Activated CD4-positive, alpha-beta T cell treated with anti-CD3 and anti-CD28 coated beads, Interleukin-2, amount 10 ng/mL, durations not matched to agents 24 days and 14 days (primary cell): Measurements from ENCODE around the gene ARPC5L. TPM values are rescaled to one million over a fixed set of nuclear protein-coding genes. Genes with fewer than 3 reads are reported as not detected.

Source experiments
- DNase-seq: peaks from one replicate; pipeline ENCODE4 v3.0.0; 2022
- H3K27ac Mint-ChIP-seq: one replicate; pipeline ENCODE4 v1.8.0; 2022; ENCODE audit warnings: mild to moderate bottlenecking, mixed read lengths
- H3K27me3 Mint-ChIP-seq: one replicate; pipeline ENCODE4 v1.8.0; 2022; ENCODE audit warnings: mixed read lengths
- H3K36me3 Mint-ChIP-seq: one replicate; pipeline ENCODE4 v1.8.0; 2022; ENCODE audit warnings: low read depth, mild to moderate bottlenecking, mixed read lengths
- H3K4me1 Mint-ChIP-seq: one replicate; pipeline ENCODE4 v1.8.0; 2021; ENCODE audit warnings: mixed read lengths
- H3K4me3 Mint-ChIP-seq: one replicate; pipeline ENCODE4 v1.8.0; 2022; ENCODE audit warnings: mild to moderate bottlenecking, moderate library complexity, mixed read lengths
- H3K9me3 Mint-ChIP-seq: one replicate; pipeline ENCODE4 v1.8.0; 2021; ENCODE audit warnings: mixed read lengths
- intact Hi-C: fragments of 100-400 bp; cut with micrococcal nuclease; formaldehyde crosslinking; loops from one replicate; pipeline ENCODE4 v1.15.1; 2023
- total RNA-seq: library from RNA; stranded (reverse); gene quantifications from 2 replicates; pipeline ENCODE4 v1.2.3, GENCODE V29; 2022

ARPC5L gene
- total RNA-seq: 99.8 and 103 TPM in 2 replicates

- Mint-ChIP-seq H3K4me3 (peak within 1 kb of the TSS; percentile 98), H3K9me3 (no peaks in the 10 kb centered on the region), H3K27ac (peak within 1 kb of the TSS; percentile 98), H3K4me1 (peaks cover 21% of the 10 kb centered on the region), H3K27me3 (no peaks in the 10 kb centered on the region), H3K36me3 (peaks cover 52% of the 10 kb centered on the region)
- peak; percentile 99 for DNase-seq
- intact Hi-C loops: loop anchor here (1.0 to 10.0 kb wide), 4 partner anchors 9 to 447 kb away; partner anchors contain the start of genes HSPA5, PPP6C and PSMB7
These were observed at the start of gene ARPC5L, which contains the start of gene RPL35 for GRCh38 chr9:124861342-124862229. ARPC5L (plus strand) TSS chr9:124862130; CDS start chr9:124869291, 7,161 bp downstream. RPL35 (minus strand) TSS chr9:124861957; CDS start chr9:124861912, 45 bp downstream.

GRCh38 chr9:124812441-124812876, 49.5 kb upstream of the ARPC5L start:
- Mint-ChIP-seq H3K27ac (no peak overlapping the region), H3K36me3 (no peaks in the 10 kb centered on the region), H3K9me3 (no peaks in the 10 kb centered on the region), H3K27me3 (peaks cover 3% of the 10 kb centered on the region), H3K4me1 (peaks cover 5% of the 10 kb centered on the region), H3K4me3 (no peak overlapping the region)
- no peak for DNase-seq
- intact Hi-C loops: no loop called here

- H3K4me1 Mint-ChIP-seq: peaks cover 6% of the 10 kb centered on the region
- no peak overlapping the region for H3K27ac Mint-ChIP-seq
- H3K4me3 Mint-ChIP-seq: no peak overlapping the region
- intact Hi-C loops: no loop called here
- peaks cover 4% of the 10 kb centered on the region for H3K27me3 Mint-ChIP-seq
- no peaks in the 10 kb centered on the region for H3K36me3 Mint-ChIP-seq
- DNase-seq: no peak
- H3K9me3 Mint-ChIP-seq: no peaks in the 10 kb centered on the region
These were observed 48.9 kb upstream of the ARPC5L start for GRCh38 chr9:124813041-124813440.

- peaks cover 12% of the 10 kb centered on the region for H3K4me1 Mint-ChIP-seq
- intact Hi-C loops: no loop called here
- no peaks in the 10 kb centered on the region for H3K36me3 Mint-ChIP-seq
- no peak overlapping the region for H3K27ac Mint-ChIP-seq
- H3K9me3 Mint-ChIP-seq: no peaks in the 10 kb centered on the region
- H3K27me3 Mint-ChIP-seq: peaks cover 7% of the 10 kb centered on the region
- no peak overlapping the region for H3K4me3 Mint-ChIP-seq
- DNase-seq: no peak
These were observed 48.3 kb upstream of the ARPC5L start for GRCh38 chr9:124813501-124814163.

- Mint-ChIP-seq H3K27me3 (peaks cover 7% of the 10 kb centered on the region), H3K27ac (no peak overlapping the region), H3K9me3 (no peaks in the 10 kb centered on the region), H3K4me3 (no peak overlapping the region), H3K36me3 (no peaks in the 10 kb centered on the region), H3K4me1 (peaks cover 14% of the 10 kb centered on the region)
- intact Hi-C loops: no loop called here
- DNase-seq: no peak
These were observed 47.8 kb upstream of the ARPC5L start for GRCh38 chr9:124814164-124814535.

GRCh38 chr9:124815601-124816000, 46.3 kb upstream of the ARPC5L start:
- Mint-ChIP-seq H3K9me3 (no peaks in the 10 kb centered on the region), H3K4me3 (no peak overlapping the region), H3K27me3 (peaks cover 7% of the 10 kb centered on the region), H3K27ac (no peak overlapping the region), H3K36me3 (no peaks in the 10 kb centered on the region), H3K4me1 (peaks cover 16% of the 10 kb centered on the region)
- intact Hi-C loops: no loop called here
- no peak for DNase-seq

- Mint-ChIP-seq H3K9me3 (no peaks in the 10 kb centered on the region), H3K4me3 (peak overlapping the region; percentile 40), H3K4me1 (peaks cover 13% of the 10 kb centered on the region), H3K27ac (peak overlapping the region; percentile 72), H3K36me3 (no peaks in the 10 kb centered on the region), H3K27me3 (peaks cover 7% of the 10 kb centered on the region)
- DNase-seq: peak; percentile 63
- intact Hi-C loops: no loop called here
These were observed 43.3 kb upstream of the ARPC5L start for GRCh38 chr9:124818431-124819281.

- Mint-ChIP-seq H3K27me3 (peaks cover 8% of the 10 kb centered on the region), H3K9me3 (no peaks in the 10 kb centered on the region), H3K27ac (no peak overlapping the region), H3K4me3 (no peak overlapping the region), H3K36me3 (no peaks in the 10 kb centered on the region), H3K4me1 (peaks cover 13% of the 10 kb centered on the region)
- intact Hi-C loops: no loop called here
- DNase-seq: no peak
These were observed 41.0 kb upstream of the ARPC5L start for GRCh38 chr9:124820698-124821623.

GRCh38 chr9:124828489-124829333, 33.2 kb upstream of the ARPC5L start:
- Mint-ChIP-seq H3K36me3 (no peaks in the 10 kb centered on the region), H3K27ac (no peak overlapping the region), H3K4me3 (no peak overlapping the region), H3K9me3 (no peaks in the 10 kb centered on the region), H3K27me3 (peaks cover 8% of the 10 kb centered on the region), H3K4me1 (no peaks in the 10 kb centered on the region)
- DNase-seq: no peak
- intact Hi-C loops: no loop called here

- no peak overlapping the region for H3K27ac Mint-ChIP-seq
- H3K4me3 Mint-ChIP-seq: no peak overlapping the region
- intact Hi-C loops: no loop called here
- no peaks in the 10 kb centered on the region for H3K9me3 Mint-ChIP-seq
- H3K36me3 Mint-ChIP-seq: no peaks in the 10 kb centered on the region
- peaks cover 7% of the 10 kb centered on the region for H3K27me3 Mint-ChIP-seq
- no peak for DNase-seq
- no peaks in the 10 kb centered on the region for H3K4me1 Mint-ChIP-seq
These were observed 32.6 kb upstream of the ARPC5L start for GRCh38 chr9:124829334-124829669.

- Mint-ChIP-seq H3K36me3 (no peaks in the 10 kb centered on the region), H3K27me3 (peaks cover 3% of the 10 kb centered on the region), H3K9me3 (no peaks in the 10 kb centered on the region), H3K4me1 (no peaks in the 10 kb centered on the region), H3K27ac (no peak overlapping the region), H3K4me3 (no peak overlapping the region)
- intact Hi-C loops: no loop called here
- DNase-seq: no peak
These were observed 31.3 kb upstream of the ARPC5L start for GRCh38 chr9:124830593-124830992.

GRCh38 chr9:124831642-124832364, 30.1 kb upstream of the ARPC5L start:
- intact Hi-C loops: no loop called here
- Mint-ChIP-seq H3K4me3 (no peak overlapping the region), H3K9me3 (no peaks in the 10 kb centered on the region), H3K27ac (no peak overlapping the region), H3K27me3 (peaks cover 3% of the 10 kb centered on the region), H3K36me3 (no peaks in the 10 kb centered on the region), H3K4me1 (no peaks in the 10 kb centered on the region)
- DNase-seq: no peak
